ENCODE results near the gene SS18L1. TPM values are rescaled to one million over a fixed set of nuclear protein-coding genes. Genes with fewer than 3 reads are reported as not detected.

Gene SS18L1
- total and polyA plus RNA-seq, 2 experiments from 2014 or later, result 2.1 to 13.0 TPM

DNA sequence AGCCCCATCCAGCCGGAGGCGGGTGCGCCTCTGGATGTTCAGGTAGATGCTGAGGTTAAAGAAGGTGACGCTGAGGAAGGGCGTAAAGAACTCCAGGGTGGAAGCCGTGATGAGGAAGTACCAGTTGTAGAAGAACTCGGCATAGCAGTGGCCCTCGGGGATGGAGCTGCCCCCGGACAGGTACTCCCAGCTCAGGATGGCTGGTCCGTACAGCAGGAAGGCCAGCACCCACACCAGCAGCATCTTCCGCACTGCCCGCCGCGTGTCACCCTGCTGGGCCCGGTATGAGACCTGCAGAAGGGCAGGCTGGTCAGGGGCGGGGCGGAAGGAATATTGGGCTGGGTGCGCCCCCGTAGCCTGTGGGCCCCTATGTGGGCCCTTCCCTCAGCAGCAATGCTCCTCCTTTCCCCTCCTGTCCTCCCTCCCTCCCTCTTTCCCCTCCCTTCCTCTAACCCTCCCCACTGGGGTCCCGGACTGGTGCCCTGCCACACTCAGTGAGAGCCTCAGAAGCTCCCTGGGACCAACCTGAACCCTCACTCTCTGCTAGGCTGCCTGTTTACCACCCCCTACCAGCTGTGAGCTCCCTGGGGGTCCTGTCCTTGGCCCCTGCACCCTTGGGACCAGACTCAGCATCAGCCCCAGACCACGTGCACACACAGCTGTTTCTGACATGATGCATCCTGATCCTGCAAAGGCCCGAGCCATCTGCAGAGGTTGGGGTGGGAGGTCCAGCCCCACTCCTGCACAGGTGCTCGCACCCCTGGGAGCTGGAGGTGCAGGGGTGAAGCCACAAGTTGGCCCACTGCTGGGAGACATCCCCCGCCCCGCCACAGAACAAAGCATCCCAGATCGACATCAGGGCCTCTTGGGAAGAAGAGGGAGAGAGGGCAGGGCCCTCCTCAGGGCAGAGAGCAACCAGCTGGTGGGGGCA is 73.3 kb downstream of the SS18L1 start:
- peaks cover 61% of the 10 kb centered on the region for H3K27me3 ChIP-seq
- H3K9me3 ChIP-seq (ENCODE audit: low read depth), result no peaks in the 10 kb centered on the region

DNA sequence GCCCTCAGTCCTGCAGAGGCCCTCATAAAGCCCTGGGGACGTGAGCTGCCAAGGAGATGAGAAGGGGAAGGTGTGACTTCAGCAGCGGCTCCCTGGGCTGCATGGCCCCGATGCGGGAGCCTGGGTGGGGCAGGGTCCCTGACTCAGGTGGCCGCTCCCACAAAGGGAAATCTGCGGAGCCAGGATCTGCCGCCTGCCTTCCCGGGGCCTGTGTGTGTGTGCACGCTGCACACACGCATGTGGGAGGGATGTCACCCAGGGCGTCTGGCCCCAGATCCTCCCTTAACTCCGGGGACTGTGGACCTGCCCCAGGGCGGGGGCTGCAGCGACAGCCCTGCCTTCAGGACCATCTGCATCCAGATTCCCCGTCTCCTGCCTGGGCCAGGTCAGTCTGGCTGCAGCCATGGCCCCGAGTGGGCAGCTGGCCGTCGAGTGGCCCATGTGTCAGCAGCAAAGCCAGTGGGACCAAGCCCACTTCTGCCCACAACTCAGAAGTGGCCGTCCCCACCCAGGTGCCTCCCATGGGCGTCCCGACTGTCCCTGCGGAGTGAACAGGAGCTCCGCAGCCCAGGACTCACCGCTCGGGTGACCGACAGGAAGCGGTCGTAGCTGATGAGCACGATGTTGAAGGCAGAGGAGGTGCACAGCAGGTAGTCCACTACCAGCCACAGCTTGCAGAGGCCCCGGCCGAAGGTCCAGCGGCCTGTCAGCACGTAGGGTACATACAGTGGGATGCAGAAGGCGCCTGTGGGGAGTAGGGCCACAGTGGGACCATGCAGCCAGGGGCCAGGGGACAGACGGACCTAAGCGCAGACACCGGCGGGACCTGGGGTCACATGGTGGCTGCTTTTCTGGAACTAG is 74.6 kb downstream of the SS18L1 start:
- H3K4me3 ChIP-seq, result no peak overlapping the region
- no peak overlapping the region for H3K27ac ChIP-seq
- peaks cover 70% of the 10 kb centered on the region for H3K27me3 ChIP-seq
- 71% methylated on average over 37 of the region's 38 CpGs for WGBS (ENCODE audit: low lambda C conversion rate, missing lambda C conversion rate)
- no peaks in the 10 kb centered on the region for H3K79me2 ChIP-seq
- no peaks in the 10 kb centered on the region for H4K20me1 ChIP-seq (ENCODE audit: insufficient read depth, poor library complexity, severe bottlenecking)
- no peaks in the 10 kb centered on the region for H3K36me3 ChIP-seq (replicated peaks; ENCODE audit: insufficient read depth, low read depth)
- H3K4me1 ChIP-seq (ENCODE audit: insufficient read depth), result peaks cover 3% of the 10 kb centered on the region
- H3K9me3 ChIP-seq (ENCODE audit: low read depth), result no peaks in the 10 kb centered on the region
- TF ChIP-seq EZH2 (IDR thresholded peaks at IDR 0.05; ENCODE audit: borderline replicate concordance) (no peak), EZH2phosphoT487 (IDR thresholded peaks at IDR 0.05; ENCODE audit: low read depth, severe bottlenecking, unreplicated experiment) (no peak)
- H3K9me2 ChIP-seq (replicated peaks; ENCODE audit: insufficient read depth), result no peaks in the 10 kb centered on the region
- no peak for DNase-seq (ENCODE audit: low spot score)
- H2AFZ ChIP-seq, result no peak overlapping the region
- no peak overlapping the region for H3K4me2 ChIP-seq

More for the DNA sequence above, 73.3 kb downstream of the SS18L1 start:
- 90% methylated on average over 21 of the region's 26 CpGs for WGBS (ENCODE audit: low lambda C conversion rate, missing lambda C conversion rate)
- Histone ChIP-seq H3K4me3 (no peak overlapping the region), H3K79me2 (no peaks in the 10 kb centered on the region), H3K4me1 (ENCODE audit: insufficient read depth) (peaks cover 3% of the 10 kb centered on the region), H4K20me1 (ENCODE audit: insufficient read depth, poor library complexity, severe bottlenecking) (no peaks in the 10 kb centered on the region), H3K27ac (no peak overlapping the region), H3K9me2 (replicated peaks; ENCODE audit: insufficient read depth) (no peaks in the 10 kb centered on the region), H3K4me2 (no peak overlapping the region), H3K36me3 (replicated peaks; ENCODE audit: insufficient read depth, low read depth) (no peaks in the 10 kb centered on the region), H2AFZ (no peak overlapping the region)
- DNase-seq (ENCODE audit: low spot score), result no peak
- TF ChIP-seq EZH2 (IDR thresholded peaks at IDR 0.05; ENCODE audit: borderline replicate concordance), result no peak
- no peak for TF ChIP-seq EZH2phosphoT487 (IDR thresholded peaks at IDR 0.05; ENCODE audit: low read depth, severe bottlenecking, unreplicated experiment)
- TF ChIP-seq, protein P1, sequence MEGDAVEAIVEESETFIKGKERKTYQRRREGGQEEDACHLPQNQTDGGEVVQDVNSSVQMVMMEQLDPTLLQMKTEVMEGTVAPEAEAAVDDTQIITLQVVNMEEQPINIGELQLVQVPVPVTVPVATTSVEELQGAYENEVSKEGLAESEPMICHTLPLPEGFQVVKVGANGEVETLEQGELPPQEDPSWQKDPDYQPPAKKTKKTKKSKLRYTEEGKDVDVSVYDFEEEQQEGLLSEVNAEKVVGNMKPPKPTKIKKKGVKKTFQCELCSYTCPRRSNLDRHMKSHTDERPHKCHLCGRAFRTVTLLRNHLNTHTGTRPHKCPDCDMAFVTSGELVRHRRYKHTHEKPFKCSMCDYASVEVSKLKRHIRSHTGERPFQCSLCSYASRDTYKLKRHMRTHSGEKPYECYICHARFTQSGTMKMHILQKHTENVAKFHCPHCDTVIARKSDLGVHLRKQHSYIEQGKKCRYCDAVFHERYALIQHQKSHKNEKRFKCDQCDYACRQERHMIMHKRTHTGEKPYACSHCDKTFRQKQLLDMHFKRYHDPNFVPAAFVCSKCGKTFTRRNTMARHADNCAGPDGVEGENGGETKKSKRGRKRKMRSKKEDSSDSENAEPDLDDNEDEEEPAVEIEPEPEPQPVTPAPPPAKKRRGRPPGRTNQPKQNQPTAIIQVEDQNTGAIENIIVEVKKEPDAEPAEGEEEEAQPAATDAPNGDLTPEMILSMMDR (IDR thresholded peaks at IDR 0.05; ENCODE audit: poor library complexity), result no peak

DNA sequence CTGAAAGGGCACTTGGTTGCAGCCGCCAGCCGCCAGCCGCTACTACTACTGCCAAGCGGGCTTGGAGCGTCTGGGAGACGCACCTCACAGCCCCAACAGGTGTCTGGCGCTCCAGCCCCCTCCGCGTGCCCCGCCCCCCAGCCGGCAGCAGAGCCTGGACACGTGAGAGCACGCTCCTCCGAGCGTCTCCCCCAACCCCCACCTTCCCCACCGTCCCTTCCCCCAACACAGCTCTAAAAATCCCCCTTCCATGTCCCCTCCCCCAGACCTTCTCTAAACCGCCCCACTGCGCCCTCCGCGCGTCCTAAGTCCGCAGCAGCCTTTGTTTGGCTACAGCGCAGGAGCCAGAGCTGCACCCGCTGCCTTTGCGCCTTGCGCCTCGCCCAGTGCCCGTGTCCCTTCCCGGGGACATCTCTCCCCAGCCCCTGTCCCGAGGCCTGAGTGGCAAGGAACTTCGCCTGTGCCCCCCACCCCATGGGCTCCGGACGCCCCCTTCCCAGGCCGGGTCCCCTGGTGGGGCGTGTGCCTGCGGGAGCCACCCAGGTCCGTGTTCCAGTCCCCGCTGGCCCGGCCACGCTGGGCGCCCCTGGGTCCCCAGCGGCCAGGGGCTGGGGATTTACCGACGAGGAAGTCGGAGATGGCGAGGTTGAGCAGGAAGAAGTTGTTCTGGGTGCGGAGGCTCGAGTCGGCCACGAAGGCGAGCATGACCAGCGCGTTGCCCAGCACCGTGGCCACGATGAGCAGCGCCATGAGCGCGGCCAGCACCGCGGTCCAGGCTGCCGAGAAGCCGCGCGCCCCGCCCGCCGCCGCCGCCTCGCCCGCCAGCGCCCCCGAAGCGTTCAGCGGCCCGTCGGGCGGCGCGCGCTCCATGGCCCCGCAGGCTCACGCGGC is 75.8 kb downstream of the SS18L1 start:
- Histone ChIP-seq H3K4me2 (peak overlapping the region; percentile 75), H3K4me1 (ENCODE audit: insufficient read depth) (peaks cover 3% of the 10 kb centered on the region), H2AFZ (no peak overlapping the region), H3K27ac (no peak overlapping the region), H4K20me1 (ENCODE audit: insufficient read depth, poor library complexity, severe bottlenecking) (no peaks in the 10 kb centered on the region), H3K27me3 (peaks cover 79% of the 10 kb centered on the region), H3K4me3 (no peak overlapping the region), H3K9me2 (replicated peaks; ENCODE audit: insufficient read depth) (no peaks in the 10 kb centered on the region), H3K79me2 (no peaks in the 10 kb centered on the region), H3K36me3 (replicated peaks; ENCODE audit: insufficient read depth, low read depth) (no peaks in the 10 kb centered on the region), H3K9me3 (ENCODE audit: low read depth) (no peaks in the 10 kb centered on the region)
- no peak for DNase-seq (ENCODE audit: low spot score)
- 3% methylated on average over 30 of the region's 84 CpGs for WGBS (ENCODE audit: low lambda C conversion rate, missing lambda C conversion rate)
- TF ChIP-seq EZH2 (IDR thresholded peaks at IDR 0.05; ENCODE audit: borderline replicate concordance) (peak; percentile 29), EZH2phosphoT487 (IDR thresholded peaks at IDR 0.05; ENCODE audit: low read depth, severe bottlenecking, unreplicated experiment) (no peak)
